ENCODE data around the gene DPH3.

DNA sequence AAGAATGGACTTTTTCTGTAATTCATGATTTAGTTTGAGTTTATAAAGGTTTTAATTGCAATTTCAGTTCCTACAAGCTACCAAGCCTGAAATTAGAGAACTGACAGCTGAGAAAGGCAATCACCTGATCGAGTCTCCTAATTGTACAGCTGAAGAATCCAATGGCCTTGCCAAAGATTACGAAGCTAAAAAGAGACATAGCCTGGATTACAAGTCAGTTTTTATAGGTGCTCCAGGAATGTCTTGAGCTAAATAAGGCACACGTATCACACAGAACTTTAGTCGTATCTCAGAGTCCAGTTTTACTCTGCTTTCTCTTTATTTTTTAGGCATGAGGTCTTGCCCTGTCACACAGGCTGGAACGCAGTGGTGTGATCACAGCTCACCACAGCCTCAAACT, 6.6 kb downstream of the DPH3 start:
- TF ChIP-seq, protein P1, sequence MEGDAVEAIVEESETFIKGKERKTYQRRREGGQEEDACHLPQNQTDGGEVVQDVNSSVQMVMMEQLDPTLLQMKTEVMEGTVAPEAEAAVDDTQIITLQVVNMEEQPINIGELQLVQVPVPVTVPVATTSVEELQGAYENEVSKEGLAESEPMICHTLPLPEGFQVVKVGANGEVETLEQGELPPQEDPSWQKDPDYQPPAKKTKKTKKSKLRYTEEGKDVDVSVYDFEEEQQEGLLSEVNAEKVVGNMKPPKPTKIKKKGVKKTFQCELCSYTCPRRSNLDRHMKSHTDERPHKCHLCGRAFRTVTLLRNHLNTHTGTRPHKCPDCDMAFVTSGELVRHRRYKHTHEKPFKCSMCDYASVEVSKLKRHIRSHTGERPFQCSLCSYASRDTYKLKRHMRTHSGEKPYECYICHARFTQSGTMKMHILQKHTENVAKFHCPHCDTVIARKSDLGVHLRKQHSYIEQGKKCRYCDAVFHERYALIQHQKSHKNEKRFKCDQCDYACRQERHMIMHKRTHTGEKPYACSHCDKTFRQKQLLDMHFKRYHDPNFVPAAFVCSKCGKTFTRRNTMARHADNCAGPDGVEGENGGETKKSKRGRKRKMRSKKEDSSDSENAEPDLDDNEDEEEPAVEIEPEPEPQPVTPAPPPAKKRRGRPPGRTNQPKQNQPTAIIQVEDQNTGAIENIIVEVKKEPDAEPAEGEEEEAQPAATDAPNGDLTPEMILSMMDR (IDR thresholded peaks at IDR 0.05), result no peak
- TF ChIP-seq POLR2A (IDR thresholded peaks at IDR 0.05), result no peak
